HL-60/S4 (cell line): ENCODE results near the gene MRPL46.

Experiments used
- in situ Hi-C: fragments of 300-500 bp; cut with MboI; formaldehyde crosslinking; loops from 2 replicates; pipeline ENCODE4 v1.14.3; 2022; ENCODE audit warnings: low sequenced_read_pairs

MRPL46 gene

DNA sequence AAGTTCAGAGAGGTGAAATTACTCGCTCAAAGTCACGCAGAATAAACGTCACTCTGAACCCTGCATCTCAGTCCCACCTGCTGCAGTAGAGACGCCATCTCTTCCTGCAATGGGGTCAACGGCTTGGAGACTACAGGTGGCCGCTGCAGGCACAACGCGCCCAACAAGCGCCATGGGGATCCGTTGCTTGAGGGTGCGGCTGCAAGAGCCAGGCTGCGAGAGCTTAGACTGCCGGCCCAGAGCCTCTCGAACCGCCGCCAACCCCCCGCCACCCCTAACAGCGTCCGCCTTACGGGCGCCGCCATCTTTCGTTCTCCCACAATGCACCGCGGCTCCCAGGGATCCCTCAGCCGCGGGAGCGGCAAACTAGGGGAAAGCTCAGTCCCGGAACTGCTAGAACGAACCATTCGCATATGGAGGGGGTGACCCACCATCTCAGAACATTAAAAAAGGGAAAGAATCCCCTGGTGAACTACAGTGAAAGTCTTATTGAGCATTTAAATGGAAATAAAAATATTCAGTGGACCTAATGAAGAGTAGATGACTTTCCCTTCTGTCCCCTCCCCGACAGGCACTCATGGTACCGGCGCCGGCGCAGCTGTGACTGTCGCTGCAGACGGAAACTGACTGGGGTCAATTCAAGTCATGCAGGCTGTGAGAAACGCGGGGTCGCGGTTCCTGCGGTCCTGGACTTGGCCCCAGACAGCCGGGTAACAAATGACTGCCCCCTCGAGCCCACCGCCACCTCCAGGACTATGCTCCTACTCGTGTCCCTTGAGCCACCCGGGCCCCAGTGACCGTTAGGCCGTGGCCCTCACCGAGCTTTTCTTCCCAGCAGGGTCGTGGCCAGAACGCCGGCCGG is at the start of gene MRPL46, which contains the start of gene MRPS11:
Gene MRPL46 (minus strand): TSS at position 316 of the 862 bp plus-strand sequence. CDS start 11 bp downstream, at position 305.
Gene MRPS11 (plus strand): TSS at position 636 of the 862 bp plus-strand sequence. CDS start 10 bp downstream, at position 646.
- in situ Hi-C loops, result no loop called here

DNA sequence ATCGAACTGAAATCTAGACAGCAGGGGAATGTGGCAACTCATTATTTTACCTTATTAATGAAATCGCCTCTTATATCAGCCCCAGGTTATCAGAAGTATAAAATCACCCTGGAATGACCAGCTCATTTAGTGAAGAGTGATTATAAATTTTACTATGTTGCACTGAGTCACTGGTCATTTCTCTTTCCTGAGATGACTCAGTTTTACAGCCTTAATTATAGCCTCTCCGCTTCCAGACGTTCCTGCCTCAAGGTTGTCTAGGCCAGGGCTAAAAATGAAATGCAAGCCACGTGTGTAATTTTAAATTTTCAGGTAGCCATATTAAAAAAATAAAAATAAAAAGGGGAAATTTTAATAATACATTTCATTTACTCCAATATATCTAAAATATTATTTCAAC is 46.0 kb upstream of the MRPL46 start:
- in situ Hi-C loops, result no loop called here

- in situ Hi-C loops, result no loop called here
Measured at GRCh38 chr15:88512601-88513000, 45.4 kb upstream of the MRPL46 start.

- in situ Hi-C loops, result no loop called here
Measured at GRCh38 chr15:88512078-88512477, 44.9 kb upstream of the MRPL46 start.

DNA sequence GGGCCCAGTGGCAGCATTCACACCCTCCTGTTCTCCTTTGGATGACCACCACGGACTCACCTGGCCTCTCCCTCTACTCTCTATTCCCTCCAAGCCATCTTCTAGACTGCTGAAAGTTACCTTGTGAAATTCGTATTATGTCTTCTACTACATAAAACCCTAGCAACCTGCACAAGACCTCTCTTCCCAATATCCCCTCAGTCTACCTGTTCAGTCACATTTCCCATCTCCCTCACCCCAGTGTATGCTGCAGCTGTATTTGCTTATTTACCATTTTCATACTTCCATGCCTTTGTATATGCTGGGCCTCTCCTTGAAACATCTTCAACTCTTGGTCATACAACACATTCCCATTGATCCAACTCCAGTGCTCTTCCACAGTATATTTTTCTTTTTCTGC is 44.0 kb upstream of the MRPL46 start:
- in situ Hi-C loops, result no loop called here

DNA sequence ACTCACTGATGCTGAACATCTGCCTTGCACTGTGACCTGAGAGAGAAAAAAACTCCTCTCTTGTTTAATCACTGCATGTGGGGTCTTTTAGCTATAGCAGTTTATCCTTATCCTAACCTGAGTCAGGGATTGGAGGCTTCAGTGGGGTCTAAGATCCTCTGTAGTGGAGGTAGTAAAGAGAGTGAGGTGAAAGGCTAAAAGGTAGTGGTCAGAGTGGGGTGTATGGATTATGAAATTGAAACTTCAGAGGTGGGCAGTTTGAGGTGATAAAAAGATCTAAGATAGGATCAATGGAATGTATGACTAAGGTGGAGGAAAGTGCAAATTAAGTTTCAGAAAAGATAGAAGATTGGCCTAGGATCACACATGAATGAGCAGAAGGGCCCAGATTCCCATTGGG is 42.8 kb upstream of the MRPL46 start:
- in situ Hi-C loops, result no loop called here

- in situ Hi-C loops, result no loop called here
Measured at GRCh38 chr15:88509321-88509720, 42.1 kb upstream of the MRPL46 start.

- in situ Hi-C loops, result no loop called here
Measured at GRCh38 chr15:88506628-88507027, 39.4 kb upstream of the MRPL46 start.

DNA sequence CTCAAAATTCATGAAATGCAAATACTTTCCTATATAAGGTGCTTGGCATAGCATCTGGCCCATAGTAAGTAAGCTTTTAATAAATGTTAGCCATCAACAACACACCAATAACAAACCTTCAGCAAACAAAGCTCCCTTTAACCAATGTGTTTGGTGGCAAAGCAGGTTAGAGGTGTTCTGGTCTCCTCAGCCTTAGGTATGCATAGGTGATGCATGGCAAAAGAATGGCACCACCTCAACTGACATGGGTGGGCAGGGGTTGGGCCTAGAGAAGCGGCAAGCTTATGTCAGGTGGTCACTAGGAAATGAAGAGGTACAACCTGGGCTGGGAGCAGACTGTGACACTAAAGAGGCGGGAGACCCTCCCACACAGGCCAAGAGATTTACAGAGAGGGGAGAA is 38.5 kb upstream of the MRPL46 start:
- in situ Hi-C loops, result no loop called here

DNA sequence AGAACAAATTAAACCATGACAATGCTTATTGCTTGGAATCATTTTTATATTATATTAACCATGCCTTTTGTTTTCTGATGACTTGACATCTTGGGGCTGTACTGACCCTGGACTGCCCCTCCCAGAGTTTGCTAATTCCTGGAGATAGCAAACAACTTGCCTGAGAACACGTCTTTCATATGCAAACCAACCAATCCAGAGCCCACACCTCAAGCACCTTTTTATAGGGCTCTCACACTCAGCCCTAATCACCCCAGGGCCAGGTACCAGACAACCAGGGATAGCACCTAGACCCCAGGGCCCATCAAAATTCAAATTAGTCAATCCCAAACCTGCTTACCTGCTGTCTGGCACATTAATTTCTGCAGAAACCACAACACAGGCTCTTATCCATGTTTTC is 37.3 kb upstream of the MRPL46 start:
- in situ Hi-C loops, result no loop called here

- in situ Hi-C loops, result no loop called here
Measured at GRCh38 chr15:88498996-88499395, 31.8 kb upstream of the MRPL46 start.

DNA sequence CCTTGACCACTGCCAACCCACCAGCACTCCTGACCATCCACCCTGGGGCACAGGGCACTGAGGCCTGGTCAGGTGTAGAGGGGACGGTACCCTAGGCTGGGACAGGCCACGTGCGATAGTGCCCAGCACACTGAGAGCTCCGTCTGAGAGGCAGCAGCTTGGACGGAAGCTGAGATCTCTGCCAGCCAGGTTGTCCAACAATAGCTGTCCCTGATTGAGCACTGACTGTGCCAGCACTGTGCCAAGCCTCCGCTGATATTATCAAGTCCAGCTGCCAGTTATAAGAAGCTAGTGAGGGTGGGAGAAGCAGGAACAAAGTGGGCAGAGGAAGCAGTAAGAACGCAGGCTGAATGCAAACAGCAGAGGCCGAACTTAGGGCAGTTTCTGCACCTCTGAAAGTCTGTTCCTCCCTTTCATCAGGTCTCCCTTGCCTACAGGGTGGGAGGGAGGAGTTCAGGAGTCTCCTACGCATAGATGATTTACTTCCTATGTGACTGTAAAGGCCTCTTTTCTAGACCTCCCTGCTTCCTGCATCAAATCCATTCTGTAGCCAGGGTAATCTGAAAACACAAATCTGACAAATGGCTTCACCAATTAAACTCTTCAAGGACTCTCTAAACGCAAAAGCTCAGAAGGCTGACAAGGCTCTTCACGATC is 30.0 kb upstream of the MRPL46 start:
- in situ Hi-C loops, result no loop called here

DNA sequence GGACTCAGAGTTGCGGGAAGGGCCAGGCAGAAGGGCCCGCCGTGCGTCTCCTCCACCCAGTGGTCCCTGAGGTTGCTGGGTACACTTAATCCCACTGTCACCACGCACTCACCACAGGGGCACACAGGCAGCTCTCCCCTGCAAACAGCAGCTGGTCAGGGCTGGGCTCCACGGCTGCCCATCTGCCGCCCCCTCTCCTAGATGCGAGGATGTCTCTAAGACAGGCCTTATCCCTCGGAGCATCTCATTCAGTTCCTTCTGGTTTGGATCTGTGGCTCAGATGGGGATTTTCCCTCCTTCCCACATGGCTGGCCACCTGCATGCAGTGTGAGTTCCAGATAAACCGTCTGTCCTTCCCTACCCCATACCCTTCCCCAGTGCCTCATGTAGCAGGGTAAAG is 26.7 kb upstream of the MRPL46 start:
- in situ Hi-C loops, result no loop called here

DNA sequence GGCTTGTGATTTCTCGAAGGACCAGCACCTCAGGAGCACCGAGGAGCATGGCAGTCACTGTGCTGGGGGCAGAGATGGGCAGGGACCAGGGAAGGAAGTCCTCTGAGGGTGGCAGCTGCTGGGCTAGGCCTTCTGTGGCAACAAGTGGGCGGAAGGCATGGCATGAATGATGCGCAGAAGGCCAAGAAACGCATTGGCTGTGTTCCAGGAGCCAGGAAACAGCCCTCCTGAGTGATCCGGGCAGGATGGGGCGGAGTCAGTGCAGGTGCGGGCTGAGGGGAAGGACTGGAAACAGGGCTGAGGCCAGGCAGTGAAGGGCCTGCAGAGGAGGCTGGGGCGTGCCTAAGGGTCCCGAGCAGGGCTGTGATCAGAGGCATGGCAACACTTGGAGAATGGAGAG is 24.0 kb upstream of the MRPL46 start:
- in situ Hi-C loops, result no loop called here

- in situ Hi-C loops, result no loop called here
Measured at GRCh38 chr15:88490036-88490435, 22.8 kb upstream of the MRPL46 start.

- in situ Hi-C loops, result no loop called here
Measured at GRCh38 chr15:88489321-88489720, 22.1 kb upstream of the MRPL46 start.

GRCh38 chr15:88487796-88488523 is 20.8 kb upstream of the MRPL46 start:
- in situ Hi-C loops, result no loop called here

GRCh38 chr15:88487178-88487795 is 20.1 kb upstream of the MRPL46 start:
- in situ Hi-C loops, result no loop called here

DNA sequence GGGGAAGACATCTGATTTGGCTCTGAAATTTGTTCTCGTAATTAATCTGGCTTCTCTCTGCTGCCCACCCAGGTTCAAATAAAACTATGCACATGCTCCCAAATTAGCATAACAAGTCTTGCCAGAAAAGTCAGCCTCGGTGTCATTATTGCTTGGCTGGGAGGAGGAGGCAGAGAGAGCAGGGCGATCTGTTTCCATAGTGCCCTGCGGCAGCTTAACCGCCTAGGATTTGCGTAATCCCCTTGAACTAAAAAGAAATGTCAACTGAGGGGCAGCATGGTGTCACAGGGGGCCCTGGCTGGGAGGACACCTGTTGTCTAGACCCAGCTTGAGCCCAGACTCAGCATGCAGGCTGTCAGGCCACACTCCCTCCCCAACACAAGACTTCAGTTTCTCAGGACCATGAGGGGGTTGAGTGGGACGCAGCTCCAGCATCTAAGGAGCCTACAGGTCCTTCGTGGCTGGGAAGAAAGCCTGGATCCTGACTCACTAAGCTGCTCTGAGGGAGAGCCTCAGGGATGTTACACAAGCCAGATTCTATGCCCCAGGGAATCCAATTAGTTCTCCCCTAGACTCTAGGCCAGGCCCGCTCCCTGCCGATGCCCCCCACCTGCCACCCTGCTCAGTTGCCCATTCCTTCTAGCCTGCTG is 17.6 kb upstream of the MRPL46 start:
- in situ Hi-C loops, result no loop called here

- in situ Hi-C loops, result no loop called here
Measured at GRCh38 chr15:88482263-88482662, 15.1 kb upstream of the MRPL46 start.

DNA sequence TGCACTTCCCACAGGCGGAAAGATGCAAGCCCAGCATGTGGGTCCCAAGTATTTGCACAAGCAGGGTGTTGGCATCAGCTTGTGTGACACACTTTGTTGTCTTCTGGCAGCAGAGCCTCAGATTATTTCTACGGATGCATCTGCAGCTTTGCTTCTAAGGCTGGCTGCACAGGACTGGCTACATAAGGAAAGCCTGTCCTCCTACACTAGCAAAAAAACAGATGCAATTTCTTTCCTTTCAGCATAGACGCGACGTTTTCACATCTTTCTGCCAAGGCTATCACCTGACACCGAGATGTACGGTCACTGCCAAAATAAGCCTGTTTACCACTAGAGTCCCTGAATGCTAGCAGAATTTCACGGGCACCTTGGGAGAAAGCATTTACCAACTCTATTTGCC is 13.8 kb upstream of the MRPL46 start:
- in situ Hi-C loops, result no loop called here
